KMS-11 (cell line): Measurements from ENCODE around the gene NFAT5.

Experiments
- H2AFZ ChIP-seq: fragments of 200-600 bp; sonication (generic); 2 replicates; pipeline ENCODE4 v1.6.1; 2016; ENCODE audit warnings: antibody characterized with exemption, mixed run types, low read depth
- H3K27ac ChIP-seq: fragments of 200-600 bp; sonication (generic); 2 replicates; pipeline ENCODE4 v1.6.1; 2016; ENCODE audit warnings: mild to moderate bottlenecking, mixed run types
- H3K27me3 ChIP-seq: fragments of 200-600 bp; sonication (generic); 2 replicates; pipeline ENCODE4 v1.6.1; 2017; ENCODE audit warnings: mild to moderate bottlenecking, low read depth, mixed run types, moderate library complexity; ENCODE audit not compliant: insufficient read depth
- H3K36me3 ChIP-seq: fragments of 200-600 bp; sonication (generic); 2 replicates; pipeline ENCODE4 v1.6.1; 2017; ENCODE audit warnings: mild to moderate bottlenecking, mixed run types; ENCODE audit not compliant: insufficient read depth
- H3K4me1 ChIP-seq: fragments of 200-600 bp; sonication (generic); 2 replicates; pipeline ENCODE4 v1.6.1; 2016; ENCODE audit warnings: mild to moderate bottlenecking, low read depth, mixed run types; ENCODE audit not compliant: poor library complexity, severe bottlenecking
- H3K4me2 ChIP-seq: fragments of 200-600 bp; sonication (generic); 2 replicates; pipeline ENCODE4 v1.7.0; 2016; ENCODE audit warnings: mild to moderate bottlenecking, mixed run types
- H3K4me3 ChIP-seq: fragments of 200-600 bp; sonication (generic); IDR thresholded peaks from 2 replicates; pipeline ENCODE4 v1.6.1; 2017; ENCODE audit warnings: low read depth, low read length, mixed read lengths; ENCODE audit not compliant: insufficient read depth
- H3K79me2 ChIP-seq: fragments of 200-600 bp; sonication (generic); 2 replicates; pipeline ENCODE4 v1.6.1; 2016; ENCODE audit warnings: low read depth, mixed run types; ENCODE audit not compliant: insufficient read depth
- H3K9ac ChIP-seq: fragments of 200-600 bp; sonication (generic); 2 replicates; pipeline ENCODE4 v1.6.1; 2016; ENCODE audit warnings: mild to moderate bottlenecking, mixed run types
- H4K20me1 ChIP-seq: fragments of 200-600 bp; sonication (generic); 2 replicates; pipeline ENCODE4 v1.6.1; 2016; ENCODE audit warnings: mild to moderate bottlenecking, mixed run types; ENCODE audit not compliant: insufficient read depth
- TF ChIP-seq, protein P1 (sequence below): fragments of 200-600 bp; sonication (generic); conservative IDR thresholded peaks from 2 replicates; pipeline ENCODE4 v1.6.1; 2017; ENCODE audit warnings: low read depth, mild to moderate bottlenecking, antibody characterized with exemption, low read length, moderate library complexity, mixed read lengths

The NFAT5 gene

DNA sequence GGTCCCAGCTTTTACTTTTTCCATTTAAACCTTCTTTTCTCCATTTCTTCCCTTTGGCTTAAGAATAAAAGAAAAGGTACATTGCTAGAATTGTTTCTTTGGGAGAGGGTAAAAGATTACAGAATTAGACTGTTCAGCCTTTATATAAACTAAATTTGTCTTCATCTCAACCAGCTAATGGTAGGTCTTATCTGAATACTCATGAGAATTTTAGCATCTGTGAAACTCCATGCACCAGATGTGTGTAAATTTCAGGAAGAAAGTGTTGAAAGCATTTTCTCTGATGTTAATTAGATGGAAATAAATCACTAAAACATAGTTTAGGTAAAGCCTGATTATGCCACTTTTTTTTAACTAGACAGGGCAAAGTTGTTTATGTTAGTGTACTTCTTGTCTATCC, 135.7 kb downstream of the NFAT5 start:
- Histone ChIP-seq H3K4me3 (no peak overlapping the region), H2AFZ (no peak overlapping the region), H4K20me1 (no peaks in the 10 kb centered on the region), H3K27me3 (no peaks in the 10 kb centered on the region), H3K4me2 (no peak overlapping the region), H3K4me1 (peaks cover 6% of the 10 kb centered on the region), H3K36me3 (no peaks in the 10 kb centered on the region), H3K9ac (no peak overlapping the region), H3K79me2 (no peaks in the 10 kb centered on the region), H3K27ac (no peak overlapping the region)
- TF ChIP-seq, protein P1, sequence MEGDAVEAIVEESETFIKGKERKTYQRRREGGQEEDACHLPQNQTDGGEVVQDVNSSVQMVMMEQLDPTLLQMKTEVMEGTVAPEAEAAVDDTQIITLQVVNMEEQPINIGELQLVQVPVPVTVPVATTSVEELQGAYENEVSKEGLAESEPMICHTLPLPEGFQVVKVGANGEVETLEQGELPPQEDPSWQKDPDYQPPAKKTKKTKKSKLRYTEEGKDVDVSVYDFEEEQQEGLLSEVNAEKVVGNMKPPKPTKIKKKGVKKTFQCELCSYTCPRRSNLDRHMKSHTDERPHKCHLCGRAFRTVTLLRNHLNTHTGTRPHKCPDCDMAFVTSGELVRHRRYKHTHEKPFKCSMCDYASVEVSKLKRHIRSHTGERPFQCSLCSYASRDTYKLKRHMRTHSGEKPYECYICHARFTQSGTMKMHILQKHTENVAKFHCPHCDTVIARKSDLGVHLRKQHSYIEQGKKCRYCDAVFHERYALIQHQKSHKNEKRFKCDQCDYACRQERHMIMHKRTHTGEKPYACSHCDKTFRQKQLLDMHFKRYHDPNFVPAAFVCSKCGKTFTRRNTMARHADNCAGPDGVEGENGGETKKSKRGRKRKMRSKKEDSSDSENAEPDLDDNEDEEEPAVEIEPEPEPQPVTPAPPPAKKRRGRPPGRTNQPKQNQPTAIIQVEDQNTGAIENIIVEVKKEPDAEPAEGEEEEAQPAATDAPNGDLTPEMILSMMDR = no peak

DNA sequence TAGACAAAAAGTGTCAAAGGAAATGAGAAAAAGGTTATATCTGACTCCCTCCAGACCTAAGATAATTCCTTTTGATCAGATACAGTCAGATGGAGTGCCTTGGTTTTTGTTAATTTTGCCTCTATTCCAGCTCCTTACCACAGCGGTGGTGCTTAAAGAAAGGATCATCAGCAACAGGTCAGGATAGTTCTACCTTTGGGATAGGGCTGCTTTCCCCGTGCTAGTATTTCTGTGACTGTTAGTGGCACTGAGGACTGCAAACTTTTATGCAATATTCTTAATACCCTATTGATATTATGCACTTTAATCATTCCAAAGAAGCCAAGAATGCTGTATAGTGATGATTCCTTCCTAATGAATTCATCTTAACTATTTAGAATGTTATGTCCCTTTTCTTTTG, 136.1 kb downstream of the NFAT5 start:
- TF ChIP-seq, protein P1 = no peak
- H3K4me1 ChIP-seq = peaks cover 6% of the 10 kb centered on the region
- H3K36me3 ChIP-seq = no peaks in the 10 kb centered on the region
- H2AFZ ChIP-seq = no peak overlapping the region
- H3K4me3 ChIP-seq = no peak overlapping the region
- no peaks in the 10 kb centered on the region for H4K20me1 ChIP-seq
- no peak overlapping the region for H3K9ac ChIP-seq
- no peaks in the 10 kb centered on the region for H3K79me2 ChIP-seq
- no peaks in the 10 kb centered on the region for H3K27me3 ChIP-seq
- H3K4me2 ChIP-seq = no peak overlapping the region
- H3K27ac ChIP-seq = no peak overlapping the region

DNA sequence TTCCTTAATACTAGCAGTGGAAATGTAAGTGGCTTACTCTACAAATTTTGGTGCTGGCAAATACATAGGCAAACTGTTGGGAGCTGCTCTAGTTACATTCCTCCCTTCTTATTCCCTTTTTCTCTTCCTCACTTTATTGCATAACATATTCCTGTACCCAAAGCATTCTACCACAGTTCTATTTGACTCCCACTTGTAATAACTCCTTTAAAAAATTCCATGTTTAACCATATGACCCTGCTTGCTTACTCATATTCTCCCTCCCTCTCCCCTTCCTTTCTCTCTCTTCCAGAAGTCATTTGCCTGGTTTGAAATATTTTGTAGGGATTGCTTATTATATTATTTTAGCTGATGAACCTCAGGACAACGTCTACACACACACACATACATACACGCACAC, 137.9 kb downstream of the NFAT5 start:
- Histone ChIP-seq H3K27me3 (no peaks in the 10 kb centered on the region), H3K4me3 (no peak overlapping the region), H2AFZ (no peak overlapping the region), H4K20me1 (no peaks in the 10 kb centered on the region), H3K4me1 (peaks cover 6% of the 10 kb centered on the region), H3K9ac (no peak overlapping the region), H3K36me3 (no peaks in the 10 kb centered on the region), H3K4me2 (no peak overlapping the region), H3K79me2 (no peaks in the 10 kb centered on the region), H3K27ac (no peak overlapping the region)
- TF ChIP-seq, protein P1 = no peak

DNA sequence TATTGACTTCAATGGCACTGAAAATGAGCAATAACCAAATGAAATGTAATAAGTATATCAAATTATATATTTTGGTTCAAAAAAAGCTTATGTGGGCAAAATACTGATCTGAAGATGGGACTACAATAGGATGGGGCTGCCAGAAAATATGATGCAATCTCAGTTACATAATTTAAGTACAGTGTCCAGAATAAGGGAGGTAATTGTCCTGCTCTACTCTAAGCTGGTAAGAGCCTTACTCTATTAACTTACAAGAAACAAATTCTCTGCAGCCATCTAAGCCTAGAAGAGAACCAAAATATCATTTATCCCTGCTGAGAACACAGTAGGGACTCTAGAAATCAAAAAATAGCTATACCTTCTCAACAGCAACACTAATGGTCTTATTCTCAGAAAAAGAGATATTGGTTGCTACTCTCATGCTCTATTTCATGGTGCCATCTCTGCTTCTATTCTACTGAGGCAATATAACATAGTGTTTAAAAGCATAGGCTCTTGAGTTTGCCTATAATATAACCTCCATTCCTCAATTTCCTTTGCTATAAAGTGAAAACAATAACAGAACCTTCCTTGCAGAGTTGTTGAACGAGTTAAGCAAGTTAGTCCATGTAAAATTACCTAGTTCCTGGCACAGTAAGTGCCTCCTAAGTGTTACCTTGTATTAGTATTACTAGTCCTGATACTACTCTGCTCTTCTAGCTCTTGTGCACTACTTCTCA, 140.6 kb downstream of the NFAT5 start:
- Histone ChIP-seq H3K4me3 (no peak overlapping the region), H3K4me2 (no peak overlapping the region)

More for the DNA sequence above, 140.6 kb downstream of the NFAT5 start:
- H3K79me2 ChIP-seq = no peaks in the 10 kb centered on the region
- H3K27ac ChIP-seq = no peak overlapping the region
- no peaks in the 10 kb centered on the region for H3K27me3 ChIP-seq
- H2AFZ ChIP-seq = no peak overlapping the region
- TF ChIP-seq, protein P1 = no peak
- H3K4me1 ChIP-seq = peaks cover 6% of the 10 kb centered on the region
- H3K9ac ChIP-seq = no peak overlapping the region
- no peaks in the 10 kb centered on the region for H3K36me3 ChIP-seq
- no peaks in the 10 kb centered on the region for H4K20me1 ChIP-seq
